ENCODE data around the gene DCBLD1. TPM values are rescaled to one million over a fixed set of nuclear protein-coding genes. Genes with fewer than 3 reads are reported as not detected.

The DCBLD1 gene
- total and polyA plus RNA-seq, 2 of the 13 experiments (the other 11 are each of a cell fraction or from before 2014, with no cell fraction given) = 23.2 to 41.5 TPM

GRCh38 chr6:117481278-117481925 is 1.1 kb upstream of the DCBLD1 start (continued):
- TF ChIP-seq KDM1A (CRISPR knock-in tag; IDR thresholded peaks at IDR 0.05) = no peak; the same call in 1 of the 2 replicates
- TF ChIP-seq HOXA3 (CRISPR knock-in tag; IDR thresholded peaks at IDR 0.05) = peak; percentile 93
- TF ChIP-seq NR2F1 (CRISPR knock-in tag; IDR thresholded peaks at IDR 0.05) = peak in 1 of 2 experiments; percentile 41; a peak in 1 of 4 replicates
- TF ChIP-seq, protein P1, sequence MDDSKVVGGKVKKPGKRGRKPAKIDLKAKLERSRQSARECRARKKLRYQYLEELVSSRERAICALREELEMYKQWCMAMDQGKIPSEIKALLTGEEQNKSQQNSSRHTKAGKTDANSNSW (CRISPR knock-in tag; IDR thresholded peaks at IDR 0.05; ENCODE audit: borderline replicate concordance) = no peak
- TF ChIP-seq ZNF598 (CRISPR knock-in tag; IDR thresholded peaks at IDR 0.05; ENCODE audit: borderline replicate concordance) = 0 out of 2 replicates have a peak, but pooled peaks have one; percentile 27
- TF ChIP-seq ZSCAN29 (CRISPR knock-in tag; conservative IDR thresholded peaks at IDR 0.05) = no peak
- TF ChIP-seq, protein P2, sequence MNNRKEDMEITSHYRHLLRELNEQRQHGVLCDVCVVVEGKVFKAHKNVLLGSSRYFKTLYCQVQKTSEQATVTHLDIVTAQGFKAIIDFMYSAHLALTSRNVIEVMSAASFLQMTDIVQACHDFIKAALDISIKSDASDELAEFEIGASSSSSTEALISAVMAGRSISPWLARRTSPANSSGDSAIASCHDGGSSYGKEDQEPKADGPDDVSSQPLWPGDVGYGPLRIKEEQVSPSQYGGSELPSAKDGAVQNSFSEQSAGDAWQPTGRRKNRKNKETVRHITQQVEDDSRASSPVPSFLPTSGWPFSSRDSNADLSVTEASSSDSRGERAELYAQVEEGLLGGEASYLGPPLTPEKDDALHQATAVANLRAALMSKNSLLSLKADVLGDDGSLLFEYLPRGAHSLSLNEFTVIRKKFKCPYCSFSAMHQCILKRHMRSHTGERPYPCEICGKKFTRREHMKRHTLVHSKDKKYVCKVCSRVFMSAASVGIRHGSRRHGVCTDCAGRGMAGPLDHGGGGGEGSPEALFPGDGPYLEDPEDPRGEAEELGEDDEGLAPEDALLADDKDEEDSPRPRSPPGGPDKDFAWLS (CRISPR knock-in tag; IDR thresholded peaks at IDR 0.05; ENCODE audit: borderline replicate concordance) = no peak
- no peak for TF ChIP-seq POLR2AphosphoS2 (IDR thresholded peaks at IDR 0.05; ENCODE audit: low read depth, low read length)
- TF ChIP-seq FOXO1 (CRISPR knock-in tag; IDR thresholded peaks at IDR 0.05) = peak; percentile 84
- TF ChIP-seq MAFF (IDR thresholded peaks at IDR 0.05; ENCODE audit: low read depth, low read length) = no peak
- peak; percentile 86 for TF ChIP-seq ZSCAN31 (CRISPR knock-in tag; IDR thresholded peaks at IDR 0.05; ENCODE audit: low read depth)
- no peak for TF ChIP-seq EED (CRISPR knock-in tag; IDR thresholded peaks at IDR 0.05)
- TF ChIP-seq MEIS1 (CRISPR knock-in tag; IDR thresholded peaks at IDR 0.05; ENCODE audit: borderline replicate concordance) = 0 out of 2 replicates have a peak, but pooled peaks have one; percentile 16
- TF ChIP-seq PCBP2 (optimal IDR thresholded peaks at IDR 0.05; ENCODE audit: low read depth, low read length, poor library complexity, severe bottlenecking) = peak; percentile 21
- TF ChIP-seq SMC3 (IDR thresholded peaks at IDR 0.05; ENCODE audit: low read length) = no peak
- TF ChIP-seq KDM6A (CRISPR knock-in tag; IDR thresholded peaks at IDR 0.05; ENCODE audit: low read depth) = peak; percentile 78
- TF ChIP-seq ZNF510 (CRISPR knock-in tag; IDR thresholded peaks at IDR 0.05; ENCODE audit: low read depth) = no peak
- TF ChIP-seq, protein P3, sequence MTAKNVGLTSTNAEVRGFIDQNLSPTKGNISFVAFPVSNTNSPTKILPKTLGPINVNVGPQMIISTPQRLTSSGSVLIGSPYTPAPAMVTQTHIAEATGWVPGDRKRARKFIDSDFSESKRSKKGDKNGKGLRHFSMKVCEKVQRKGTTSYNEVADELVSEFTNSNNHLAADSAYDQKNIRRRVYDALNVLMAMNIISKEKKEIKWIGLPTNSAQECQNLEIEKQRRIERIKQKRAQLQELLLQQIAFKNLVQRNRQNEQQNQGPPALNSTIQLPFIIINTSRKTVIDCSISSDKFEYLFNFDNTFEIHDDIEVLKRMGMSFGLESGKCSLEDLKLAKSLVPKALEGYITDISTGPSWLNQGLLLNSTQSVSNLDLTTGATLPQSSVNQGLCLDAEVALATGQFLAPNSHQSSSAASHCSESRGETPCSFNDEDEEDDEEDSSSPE (CRISPR knock-in tag; IDR thresholded peaks at IDR 0.05) = peak; percentile 91
- peak; percentile 80 for TF ChIP-seq ZNF768 (CRISPR knock-in tag; IDR thresholded peaks at IDR 0.05)
- no peak for TF ChIP-seq BRCA1 (CRISPR knock-in tag; IDR thresholded peaks at IDR 0.05)
- peak; percentile 67; the same call in 1 of the 2 replicates for TF ChIP-seq MAF1 (CRISPR knock-in tag; IDR thresholded peaks at IDR 0.05; ENCODE audit: borderline replicate concordance)
- TF ChIP-seq EHMT2 (IDR thresholded peaks at IDR 0.05; ENCODE audit: borderline replicate concordance, low read depth, low read length) = no peak
- no peak for TF ChIP-seq ZNF589 (CRISPR knock-in tag; conservative IDR thresholded peaks at IDR 0.05)
- TF ChIP-seq ZFP91 (CRISPR knock-in tag; IDR thresholded peaks at IDR 0.05; ENCODE audit: borderline replicate concordance) = peak; percentile 2; the same call in 1 of the 2 replicates
- TF ChIP-seq ZSCAN21 (CRISPR knock-in tag; IDR thresholded peaks at IDR 0.05; ENCODE audit: borderline replicate concordance) = no peak
- 0 out of 2 replicates have a peak, but pooled peaks have one; percentile 64 for TF ChIP-seq ZNF138 (CRISPR knock-in tag; IDR thresholded peaks at IDR 0.05; ENCODE audit: low read depth)
- peak; percentile 80 for TF ChIP-seq MIXL1 (CRISPR knock-in tag; IDR thresholded peaks at IDR 0.05)
